Stimulated activated naive CD4-positive, alpha-beta T cell treated with Interleukin-2 at 50 U/mL for 16 hours (primary cell): ENCODE results near the gene NKAPD1.
"Not testable (repeated sequence)": the region's sequence is repeated elsewhere in the genome, so short reads cannot be mapped to it uniquely, and the experiment has no call there.

ENCODE experiments used
- DNase-seq: peaks from one replicate; lab custom pipeline; 2025; lab: John Stamatoyannopoulos, UW

The NKAPD1 gene

GRCh38 chr11:112086422-112087191 is 12.5 kb downstream of the NKAPD1 start, which contains the start of the genes SDHD and TIMM8B:
Gene SDHD, plus strand, starts transcription at chr11:112086873. Its CDS starts 35 bp downstream, at chr11:112086908.
Gene TIMM8B, minus strand, starts transcription at chr11:112086756. Its CDS starts 33 bp downstream, at chr11:112086723.
- peak; percentile 92 for DNase-seq

GRCh38 chr11:112087212-112087611 is 13.1 kb downstream of the NKAPD1 start:
- no peak for DNase-seq

- not testable (repeated sequence) for DNase-seq
Observed at GRCh38 chr11:112095302-112095701, 21.2 kb downstream of the NKAPD1 start.

GRCh38 chr11:112096194-112096593 is 22.1 kb downstream of the NKAPD1 start:
- DNase-seq: no peak

- no peak for DNase-seq
Observed at GRCh38 chr11:112097734-112098528, 23.8 kb downstream of the NKAPD1 start.

GRCh38 chr11:112100462-112100861 is 26.4 kb downstream of the NKAPD1 start:
- no peak for DNase-seq

GRCh38 chr11:112103446-112103845 is 29.3 kb downstream of the NKAPD1 start:
- no peak for DNase-seq

GRCh38 chr11:112106070-112106469 is 32.0 kb downstream of the NKAPD1 start:
- no peak for DNase-seq

GRCh38 chr11:112113539-112114457 is 39.7 kb downstream of the NKAPD1 start:
- no peak for DNase-seq

GRCh38 chr11:112114460-112114859 is 40.4 kb downstream of the NKAPD1 start:
- DNase-seq: no peak

GRCh38 chr11:112115386-112115785 is 41.3 kb downstream of the NKAPD1 start:
- no peak for DNase-seq

- no peak for DNase-seq
Observed at GRCh38 chr11:112118176-112118575, 44.1 kb downstream of the NKAPD1 start.

- no peak for DNase-seq
Observed at GRCh38 chr11:112121981-112122615, 48.0 kb downstream of the NKAPD1 start.

GRCh38 chr11:112123129-112123528 is 49.0 kb downstream of the NKAPD1 start:
- DNase-seq: no peak

- DNase-seq: no peak
Observed at GRCh38 chr11:112127056-112127455, 53.0 kb downstream of the NKAPD1 start.

- no peak for DNase-seq
Observed at GRCh38 chr11:112128483-112129121, 54.5 kb downstream of the NKAPD1 start.

GRCh38 chr11:112129656-112130055 is 55.6 kb downstream of the NKAPD1 start:
- no peak for DNase-seq

GRCh38 chr11:112132737-112133136 is 58.6 kb downstream of the NKAPD1 start:
- no peak for DNase-seq

- DNase-seq: no peak
Observed at GRCh38 chr11:112134473-112134872, 60.4 kb downstream of the NKAPD1 start.
